ENCODE measurements around the gene ARHGAP8.

Gene ARHGAP8

DNA sequence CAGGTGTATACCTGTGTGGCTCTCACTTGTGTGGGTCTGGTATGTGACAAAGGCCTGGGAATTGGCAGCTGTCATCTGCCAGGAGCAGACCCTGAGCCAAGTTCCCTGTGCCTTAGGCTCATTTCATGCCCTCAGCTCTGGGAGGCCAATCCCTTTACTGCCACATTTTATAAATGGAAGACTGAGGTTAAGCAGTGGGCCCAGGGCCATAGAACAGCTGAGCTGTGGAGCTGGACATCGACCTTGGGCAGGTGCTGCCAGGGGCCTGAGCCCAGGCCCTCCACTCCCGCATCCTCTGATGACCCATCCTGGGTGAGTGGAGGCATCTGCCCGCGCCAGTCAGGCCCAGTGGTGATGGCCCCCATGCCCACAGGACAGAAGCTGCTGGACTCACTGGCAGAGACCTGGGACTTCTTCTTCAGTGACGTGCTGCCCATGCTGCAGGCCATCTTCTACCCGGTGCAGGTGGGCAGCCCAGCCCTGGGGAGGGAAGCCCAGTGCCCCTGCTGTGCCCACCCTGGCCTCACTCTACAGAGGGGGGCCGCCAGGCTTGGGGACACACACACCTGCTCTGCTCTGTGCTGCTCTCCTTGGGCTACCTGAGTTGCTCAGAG lies 20.9 kb upstream of the ARHGAP8 start:
- no peaks in the 10 kb centered on the region for H3K36me3 ChIP-seq (ENCODE audit: insufficient read depth, low read length)

GRCh38 chr22:44732017-44732561 lies 20.3 kb upstream of the ARHGAP8 start:
- no peaks in the 10 kb centered on the region for H4K20me1 ChIP-seq (ENCODE audit: insufficient read depth, low read length, poor library complexity, severe bottlenecking)

More for the DNA sequence above, 20.9 kb upstream of the ARHGAP8 start:
- Histone ChIP-seq H3K4me3 (ENCODE audit: low read length, poor library complexity, severe bottlenecking) (no peak overlapping the region), H4K20me1 (ENCODE audit: insufficient read depth, low read length, poor library complexity, severe bottlenecking) (no peaks in the 10 kb centered on the region), H3K9me3 (ENCODE audit: insufficient read depth, low read depth, low read length) (no peaks in the 10 kb centered on the region), H3K79me2 (ENCODE audit: insufficient read depth, low read length) (no peaks in the 10 kb centered on the region), H3K27me3 (ENCODE audit: insufficient read depth, low read length, poor library complexity, severe bottlenecking) (no peaks in the 10 kb centered on the region), H3F3A (ENCODE audit: low read depth) (no peaks in the 10 kb centered on the region), H3K4me1 (ENCODE audit: insufficient read depth, low read length, poor library complexity, severe bottlenecking) (no peaks in the 10 kb centered on the region), H3K9me2 (replicated peaks; ENCODE audit: low read depth, low read length) (no peaks in the 10 kb centered on the region), H3K4me2 (ENCODE audit: low read depth, low read length, poor library complexity, severe bottlenecking) (no peak overlapping the region), H3K9ac (ENCODE audit: low read depth, low read length, poor library complexity, severe bottlenecking) (no peak overlapping the region), H2AFZ (ENCODE audit: low read length) (no peak overlapping the region)
- TF ChIP-seq CTCF (conservative IDR thresholded peaks at IDR 0.05; ENCODE audit: low read length) (no peak), EZH2phosphoT487 (IDR thresholded peaks at IDR 0.05; ENCODE audit: borderline replicate concordance) (no peak)

GRCh38 chr22:44732661-44733060 lies 19.7 kb upstream of the ARHGAP8 start:
- Histone ChIP-seq H3K4me1 (ENCODE audit: insufficient read depth, low read length, poor library complexity, severe bottlenecking) (no peaks in the 10 kb centered on the region), H3K9me3 (ENCODE audit: insufficient read depth, low read depth, low read length) (no peaks in the 10 kb centered on the region), H3K79me2 (ENCODE audit: insufficient read depth, low read length) (no peaks in the 10 kb centered on the region), H4K20me1 (ENCODE audit: insufficient read depth, low read length, poor library complexity, severe bottlenecking) (no peaks in the 10 kb centered on the region), H3K9me2 (replicated peaks; ENCODE audit: low read depth, low read length) (no peaks in the 10 kb centered on the region), H3K4me2 (ENCODE audit: low read depth, low read length, poor library complexity, severe bottlenecking) (no peak overlapping the region), H3K4me3 (ENCODE audit: low read length, poor library complexity, severe bottlenecking) (no peak overlapping the region), H3F3A (ENCODE audit: low read depth) (no peaks in the 10 kb centered on the region), H3K27me3 (ENCODE audit: insufficient read depth, low read length, poor library complexity, severe bottlenecking) (no peaks in the 10 kb centered on the region), H3K9ac (ENCODE audit: low read depth, low read length, poor library complexity, severe bottlenecking) (no peak overlapping the region), H3K36me3 (ENCODE audit: insufficient read depth, low read length) (no peaks in the 10 kb centered on the region), H2AFZ (ENCODE audit: low read length) (no peak overlapping the region)
- TF ChIP-seq CTCF (conservative IDR thresholded peaks at IDR 0.05; ENCODE audit: low read length): no peak

More at GRCh38 chr22:44732017-44732561, 20.3 kb upstream of the ARHGAP8 start:
- Histone ChIP-seq H3K9ac (ENCODE audit: low read depth, low read length, poor library complexity, severe bottlenecking) (no peak overlapping the region), H3K27me3 (ENCODE audit: insufficient read depth, low read length, poor library complexity, severe bottlenecking) (no peaks in the 10 kb centered on the region), H2AFZ (ENCODE audit: low read length) (no peak overlapping the region), H3K9me2 (replicated peaks; ENCODE audit: low read depth, low read length) (no peaks in the 10 kb centered on the region), H3K79me2 (ENCODE audit: insufficient read depth, low read length) (no peaks in the 10 kb centered on the region), H3K36me3 (ENCODE audit: insufficient read depth, low read length) (no peaks in the 10 kb centered on the region), H3K4me2 (ENCODE audit: low read depth, low read length, poor library complexity, severe bottlenecking) (no peak overlapping the region), H3K4me1 (ENCODE audit: insufficient read depth, low read length, poor library complexity, severe bottlenecking) (no peaks in the 10 kb centered on the region), H3K9me3 (ENCODE audit: insufficient read depth, low read depth, low read length) (no peaks in the 10 kb centered on the region), H3K4me3 (ENCODE audit: low read length, poor library complexity, severe bottlenecking) (no peak overlapping the region), H3F3A (ENCODE audit: low read depth) (no peaks in the 10 kb centered on the region)
- TF ChIP-seq CTCF (conservative IDR thresholded peaks at IDR 0.05; ENCODE audit: low read length) (no peak), EZH2phosphoT487 (IDR thresholded peaks at IDR 0.05; ENCODE audit: borderline replicate concordance) (no peak)

Data from Loucy (cell line).